HepG2 (cell line): ENCODE results near the gene ARL8B.

Experiments
- NCOA1 ChIP-seq: sonication (generic); formaldehyde crosslinking; IDR thresholded peaks from 2 replicates; pipeline ENCODE4 v1.9.0; 2021; ENCODE audit warnings: missing genetic modification reagents
- TARDBP ChIP-seq: sonication (generic); formaldehyde crosslinking; IDR thresholded peaks from 2 replicates; pipeline ENCODE4 v1.8.0; 2022; ENCODE audit warnings: mild to moderate bottlenecking, missing genetic modification reagents
- TERF1 ChIP-seq: sonication (generic); formaldehyde crosslinking; IDR thresholded peaks from 2 replicates; pipeline ENCODE4 v1.8.0; 2022; ENCODE audit warnings: mild to moderate bottlenecking, missing genetic modification reagents, moderate library complexity

DNA sequence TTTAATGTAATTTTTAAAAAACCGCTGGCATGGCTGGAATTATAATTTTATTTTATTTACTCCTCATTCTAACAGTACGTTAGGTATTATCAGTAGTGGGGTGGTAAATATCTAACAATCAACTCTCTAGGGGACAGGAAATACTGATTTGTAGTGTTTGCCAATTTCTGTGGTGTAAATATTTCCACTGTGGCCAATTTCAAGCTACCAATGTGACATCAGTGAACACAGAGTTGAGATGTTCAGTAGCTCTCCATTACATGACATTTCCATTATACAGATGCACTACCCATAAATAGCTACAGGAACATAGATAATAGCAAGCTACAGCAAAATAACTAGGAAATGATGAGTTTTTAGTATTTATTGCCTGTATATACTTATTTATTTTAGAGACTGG is 10.0 kb upstream of the ARL8B start:
- TF ChIP-seq TERF1 (CRISPR knock-in tag): no peak
- TF ChIP-seq NCOA1 (CRISPR knock-in tag): no peak
- TF ChIP-seq TARDBP (CRISPR knock-in tag): no peak
